ENCODE measurements around the gene PARD3.

DNA sequence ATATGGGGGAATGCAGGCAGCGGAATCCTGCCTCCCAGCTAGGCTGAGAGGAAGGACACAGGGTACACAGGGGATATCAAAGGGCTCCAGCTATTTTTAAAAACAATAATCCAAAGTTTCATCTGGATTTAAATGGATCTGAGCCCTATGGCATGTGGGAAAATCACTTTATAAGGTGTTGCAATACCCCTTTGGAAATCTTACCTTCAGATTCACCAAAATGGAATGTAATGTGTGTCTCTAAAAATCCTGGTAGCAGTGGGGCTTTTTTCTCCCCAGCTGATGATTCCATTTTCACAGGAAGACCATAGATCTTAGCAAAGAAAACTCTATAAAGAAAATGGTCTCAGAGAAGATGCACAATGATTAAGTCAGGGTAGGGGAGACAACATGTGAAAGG is 722.2 kb downstream of the PARD3 start:
- TF ChIP-seq CTCF (IDR thresholded peaks at IDR 0.05) = no peak
- TF ChIP-seq POLR2A (IDR thresholded peaks at IDR 0.05) = no peak
- TF ChIP-seq POLR2AphosphoS5 (IDR thresholded peaks at IDR 0.05) = no peak
